Upper lobe of left lung (tissue), 4 donors: ENCODE measurements around the gene CNN1.

Experiments used
- EP300 ChIP-seq, 4 donors: sonication (generic); formaldehyde crosslinking; IDR thresholded peaks; one replicate each; pipeline ENCODE4 v1.5.1; 2017; ENCODE audit warnings: antibody characterized with exemption in 4 of 4, control low read depth in 2 of 4
- POLR2A ChIP-seq, 4 donors: fragments of 450-650 bp; IDR thresholded peaks; one replicate each; pipeline ENCODE4 v1.5.1; 2016 to 2017; ENCODE audit warnings: antibody characterized with exemption in 4 of 4, mild to moderate bottlenecking in 2 of 4
- POLR2AphosphoS5 ChIP-seq, 2 donors: sonication (generic); formaldehyde crosslinking; IDR thresholded peaks; one replicate each; pipeline ENCODE4 v1.5.1; 2017; ENCODE audit warnings: antibody characterized with exemption in 2 of 2
- TF ChIP-seq, protein P1 (sequence below), 6 experiments: fragments of 450-650 bp in 4 of 6; fragments of 200-600 bp in 2 of 6; sonication (generic) in 2 of 6; IDR thresholded peaks; one replicate each; pipeline ENCODE4 v1.5.1; 2016 to 2019; ENCODE audit warnings: antibody characterized with exemption in 6 of 6

GRCh38 chr19:11499220-11499726 lies 39.4 kb upstream of the CNN1 start:
- TF ChIP-seq, protein P1, sequence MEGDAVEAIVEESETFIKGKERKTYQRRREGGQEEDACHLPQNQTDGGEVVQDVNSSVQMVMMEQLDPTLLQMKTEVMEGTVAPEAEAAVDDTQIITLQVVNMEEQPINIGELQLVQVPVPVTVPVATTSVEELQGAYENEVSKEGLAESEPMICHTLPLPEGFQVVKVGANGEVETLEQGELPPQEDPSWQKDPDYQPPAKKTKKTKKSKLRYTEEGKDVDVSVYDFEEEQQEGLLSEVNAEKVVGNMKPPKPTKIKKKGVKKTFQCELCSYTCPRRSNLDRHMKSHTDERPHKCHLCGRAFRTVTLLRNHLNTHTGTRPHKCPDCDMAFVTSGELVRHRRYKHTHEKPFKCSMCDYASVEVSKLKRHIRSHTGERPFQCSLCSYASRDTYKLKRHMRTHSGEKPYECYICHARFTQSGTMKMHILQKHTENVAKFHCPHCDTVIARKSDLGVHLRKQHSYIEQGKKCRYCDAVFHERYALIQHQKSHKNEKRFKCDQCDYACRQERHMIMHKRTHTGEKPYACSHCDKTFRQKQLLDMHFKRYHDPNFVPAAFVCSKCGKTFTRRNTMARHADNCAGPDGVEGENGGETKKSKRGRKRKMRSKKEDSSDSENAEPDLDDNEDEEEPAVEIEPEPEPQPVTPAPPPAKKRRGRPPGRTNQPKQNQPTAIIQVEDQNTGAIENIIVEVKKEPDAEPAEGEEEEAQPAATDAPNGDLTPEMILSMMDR (IDR thresholded peaks at IDR 0.05) = no peak
- TF ChIP-seq POLR2AphosphoS5 (IDR thresholded peaks at IDR 0.05) (no peak), EP300 (IDR thresholded peaks at IDR 0.05) (no peak), POLR2A (IDR thresholded peaks at IDR 0.05) (no peak)
